Measurements from ENCODE around the gene PITX1. TPM values are rescaled to one million over a fixed set of nuclear protein-coding genes. Genes with fewer than 3 reads are reported as not detected.

The PITX1 gene
- total and polyA plus RNA-seq, 2 of the 13 experiments (the other 11 are each of a cell fraction or from before 2014, with no cell fraction given), result 11.7 to 20.2 TPM

DNA sequence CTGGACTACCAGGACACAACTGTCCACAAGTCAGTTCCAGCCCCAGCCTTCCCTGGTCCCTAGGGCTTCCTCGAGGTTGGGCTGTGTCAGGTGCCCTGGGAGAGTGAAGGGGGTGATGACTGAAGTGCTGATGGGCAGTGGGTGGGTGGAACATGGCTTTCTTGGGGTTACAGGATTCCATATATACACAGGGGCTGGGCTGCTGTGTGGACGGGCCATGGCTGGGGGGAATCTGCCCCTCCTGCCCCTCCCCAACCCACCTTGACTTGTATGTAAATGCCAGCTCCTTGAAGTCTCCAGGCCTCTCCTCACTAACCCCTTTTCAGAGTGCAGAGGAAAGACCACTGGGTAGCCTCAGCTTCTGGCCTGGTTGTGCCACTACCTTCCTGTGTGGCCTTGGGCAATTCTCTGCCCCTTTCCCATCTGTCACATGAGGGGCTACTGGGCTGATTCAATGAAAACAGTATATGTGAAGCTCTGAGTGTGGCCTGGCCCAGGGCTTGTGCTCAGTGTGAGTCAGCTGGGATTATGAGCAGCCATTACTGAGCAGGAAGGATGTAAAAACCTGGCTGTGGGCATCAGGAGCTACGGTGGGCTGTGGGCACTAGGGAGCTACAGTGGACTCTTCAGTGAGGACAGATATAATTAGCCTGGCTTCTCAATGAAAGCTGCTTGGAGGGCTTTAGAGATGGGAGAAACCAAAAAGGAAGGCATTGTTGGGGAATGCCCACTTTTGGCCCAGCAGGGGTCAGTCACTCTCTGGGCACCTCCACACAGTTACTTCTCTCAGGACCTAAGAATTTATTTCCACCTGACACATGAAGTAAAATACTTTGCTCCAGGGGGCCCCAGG lies 23.3 kb downstream of the PITX1 start:
- H3K9me3 ChIP-seq (ENCODE audit: low read length), result no peaks in the 10 kb centered on the region
- no peak overlapping the region for H3K27ac ChIP-seq (ENCODE audit: extremely low read length, insufficient read depth, low read length)
- H3K27me3 ChIP-seq (ENCODE audit: control insufficient read depth in 1 of 2, insufficient read depth in 2 of 2, low read length in 2 of 2), result no peaks in the 10 kb centered on the region
- no peak overlapping the region for H3K9ac ChIP-seq (ENCODE audit: insufficient read depth, low read depth, low read length)
- H3K4me2 ChIP-seq (ENCODE audit: low read depth, low read length), result no peak overlapping the region
- no peaks in the 10 kb centered on the region for H3K79me2 ChIP-seq (ENCODE audit: insufficient read depth, low read length)
- ATAC-seq, result peak; percentile 70
- in situ Hi-C loops (cut with HindIII; ENCODE audit: extremely low pct_ligation_motif_present, low pct_unique_long_range_greater_than_20kb) (no loop called here), intact Hi-C loops (cut with micrococcal nuclease; ENCODE audit: unreplicated experiment) (loop anchor here (5.0 kb wide), 1 partner anchor 182 kb away; no protein-coding TSS in a partner anchor)
- no TSS peak for BruUV-seq (replicated peaks)
- TF ChIP-seq, protein P1, sequence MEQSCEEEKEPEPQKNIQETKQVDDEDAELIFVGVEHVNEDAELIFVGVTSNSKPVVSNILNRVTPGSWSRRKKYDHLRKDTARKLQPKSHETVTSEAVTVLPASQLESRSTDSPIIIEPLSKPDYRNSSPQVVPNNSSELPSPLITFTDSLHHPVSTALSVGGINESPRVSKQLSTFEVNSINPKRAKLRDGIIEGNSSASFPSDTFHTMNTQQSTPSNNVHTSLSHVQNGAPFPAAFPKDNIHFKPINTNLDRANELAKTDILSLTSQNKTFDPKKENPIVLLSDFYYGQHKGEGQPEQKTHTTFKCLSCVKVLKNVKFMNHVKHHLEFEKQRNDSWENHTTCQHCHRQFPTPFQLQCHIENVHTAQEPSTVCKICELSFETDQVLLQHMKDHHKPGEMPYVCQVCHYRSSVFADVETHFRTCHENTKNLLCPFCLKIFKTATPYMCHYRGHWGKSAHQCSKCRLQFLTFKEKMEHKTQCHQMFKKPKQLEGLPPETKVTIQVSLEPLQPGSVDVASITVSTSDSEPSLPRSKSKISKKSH (CRISPR knock-in tag; IDR thresholded peaks at IDR 0.05; ENCODE audit: borderline replicate concordance), result no peak
- TF ChIP-seq POLR2AphosphoS5 (IDR thresholded peaks at IDR 0.05; ENCODE audit: low read depth, low read length) (no peak), BORCS8-MEF2B (CRISPR knock-in tag; IDR thresholded peaks at IDR 0.05) (no peak), FOSL2 (CRISPR knock-in tag; IDR thresholded peaks at IDR 0.05) (no peak), DPF2 (CRISPR knock-in tag; IDR thresholded peaks at IDR 0.05; ENCODE audit: borderline replicate concordance, low read depth) (no peak), TMF1 (CRISPR knock-in tag; IDR thresholded peaks at IDR 0.05; ENCODE audit: low read depth) (no peak), TEAD2 (CRISPR knock-in tag; IDR thresholded peaks at IDR 0.05) (no peak), HDAC2 (CRISPR knock-in tag; IDR thresholded peaks at IDR 0.05) (no peak), ZNF792 (CRISPR knock-in tag; IDR thresholded peaks at IDR 0.05) (no peak), MBD4 (IDR thresholded peaks at IDR 0.05; ENCODE audit: borderline replicate concordance, low read length) (no peak), RAD21 (CRISPR knock-in tag; IDR thresholded peaks at IDR 0.05) (peak; percentile 60), PTBP1 (IDR thresholded peaks at IDR 0.05; ENCODE audit: low read depth, low read length, poor library complexity, severe bottlenecking) (no peak), RBM22 (optimal IDR thresholded peaks at IDR 0.05; ENCODE audit: low read length) (no peak), STAG1 (CRISPR knock-in tag; IDR thresholded peaks at IDR 0.05) (peak; percentile 79), PRPF4 (IDR thresholded peaks at IDR 0.05; ENCODE audit: low read depth, low read length, poor library complexity, severe bottlenecking) (no peak), GABPB1 (CRISPR knock-in tag; IDR thresholded peaks at IDR 0.05) (no peak), SMC3 (IDR thresholded peaks at IDR 0.05; ENCODE audit: low read length) (peak; percentile 78), ZKSCAN1 (IDR thresholded peaks at IDR 0.05; ENCODE audit: low read length) (no peak), GLI4 (CRISPR knock-in tag; IDR thresholded peaks at IDR 0.05; ENCODE audit: borderline replicate concordance) (no peak), CREM (IDR thresholded peaks at IDR 0.05) (no peak), CREM (CRISPR knock-in tag; IDR thresholded peaks at IDR 0.05) (no peak), ZNF326 (CRISPR knock-in tag; IDR thresholded peaks at IDR 0.05; ENCODE audit: borderline replicate concordance) (no peak)
- TF ChIP-seq, protein P2, sequence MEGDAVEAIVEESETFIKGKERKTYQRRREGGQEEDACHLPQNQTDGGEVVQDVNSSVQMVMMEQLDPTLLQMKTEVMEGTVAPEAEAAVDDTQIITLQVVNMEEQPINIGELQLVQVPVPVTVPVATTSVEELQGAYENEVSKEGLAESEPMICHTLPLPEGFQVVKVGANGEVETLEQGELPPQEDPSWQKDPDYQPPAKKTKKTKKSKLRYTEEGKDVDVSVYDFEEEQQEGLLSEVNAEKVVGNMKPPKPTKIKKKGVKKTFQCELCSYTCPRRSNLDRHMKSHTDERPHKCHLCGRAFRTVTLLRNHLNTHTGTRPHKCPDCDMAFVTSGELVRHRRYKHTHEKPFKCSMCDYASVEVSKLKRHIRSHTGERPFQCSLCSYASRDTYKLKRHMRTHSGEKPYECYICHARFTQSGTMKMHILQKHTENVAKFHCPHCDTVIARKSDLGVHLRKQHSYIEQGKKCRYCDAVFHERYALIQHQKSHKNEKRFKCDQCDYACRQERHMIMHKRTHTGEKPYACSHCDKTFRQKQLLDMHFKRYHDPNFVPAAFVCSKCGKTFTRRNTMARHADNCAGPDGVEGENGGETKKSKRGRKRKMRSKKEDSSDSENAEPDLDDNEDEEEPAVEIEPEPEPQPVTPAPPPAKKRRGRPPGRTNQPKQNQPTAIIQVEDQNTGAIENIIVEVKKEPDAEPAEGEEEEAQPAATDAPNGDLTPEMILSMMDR (CRISPR knock-in tag; IDR thresholded peaks at IDR 0.05), result peak; percentile 48
- H2AFZ ChIP-seq (ENCODE audit: low read length), result no peak overlapping the region
- no peaks in the 10 kb centered on the region for H3K36me3 ChIP-seq (replicated peaks in 1 of 2; ENCODE audit: control insufficient read depth in 1 of 2, insufficient read depth in 2 of 2, low read length in 2 of 2)
- ChIA-PET CTCF (ENCODE audit: low intra/inter-chr PET ratio, low total read pairs) (interaction anchor here (1.2 to 3.7 kb wide), 3 partner anchors 152 to 193 kb away, joined by 4 to 18 read pairs (median 8); no protein-coding TSS in a partner anchor), POLR2A (no interaction called here)
- 71% methylated on average over 2 of the region's 3 CpGs for WGBS (ENCODE audit: low lambda C conversion rate)
- peak; percentile 18 for DNase-seq (ENCODE audit: low spot score)
- H3K4me3 ChIP-seq (replicated peaks in 1 of 3; ENCODE audit: insufficient read depth in 1 of 3, low read depth in 2 of 3, low read length in 3 of 3), result no peak overlapping the region
- no peaks in the 10 kb centered on the region for H4K20me1 ChIP-seq (ENCODE audit: insufficient read depth, low read length)
- peaks cover 14% of the 10 kb centered on the region for H3K4me1 ChIP-seq (ENCODE audit: insufficient read depth, low read length)
- FAIRE-seq, result no peak
